ENCODE results near the gene NHP2. TPM values are rescaled to one million over a fixed set of nuclear protein-coding genes. Genes with fewer than 3 reads are reported as not detected.
A peak's percentile ranks its signal among the peaks of the same experiment; 100 is the strongest.

NHP2 gene
- total and polyA plus RNA-seq, 9 of the 15 experiments (the other 6 are each of a cell fraction or from before 2014, with no cell fraction given), result 52.8 to 622 (median 144) TPM

GRCh38 chr5:178113141-178113787 is 40.4 kb downstream of the NHP2 start, which contains the start of gene N4BP3 (continued):
- TF ChIP-seq POLR3A (IDR thresholded peaks at IDR 0.05; ENCODE audit: borderline replicate concordance, extremely low read depth, insufficient read depth, insufficient read length) (no peak), XRCC4 (IDR thresholded peaks at IDR 0.05; ENCODE audit: extremely low read depth, insufficient read depth, insufficient read length) (no peak), MTF1 (CRISPR knock-in tag; IDR thresholded peaks at IDR 0.05; ENCODE audit: borderline replicate concordance) (no peak), TEAD1 (CRISPR knock-in tag; IDR thresholded peaks at IDR 0.05) (peak in 1 of 2 experiments; percentile 63; a peak in 1 of 4 replicates), E2F3 (CRISPR knock-in tag; IDR thresholded peaks at IDR 0.05) (no peak), KLF1 (tag; IDR thresholded peaks at IDR 0.05) (peak; percentile 71; the same call in 1 of the 2 replicates), SLC30A9 (CRISPR knock-in tag; IDR thresholded peaks at IDR 0.05) (no peak), BRD4 (IDR thresholded peaks at IDR 0.05) (no peak), ZNF23 (CRISPR knock-in tag; IDR thresholded peaks at IDR 0.05) (no peak), CSDE1 (IDR thresholded peaks at IDR 0.05) (no peak), ATF2 (CRISPR knock-in tag; IDR thresholded peaks at IDR 0.05) (no peak), WHSC1 (IDR thresholded peaks at IDR 0.05; ENCODE audit: low read length) (no peak), HCFC1 (IDR thresholded peaks at IDR 0.05; ENCODE audit: low read depth, low read length) (peak; percentile 60), RAD21 (CRISPR knock-in tag; conservative IDR thresholded peaks at IDR 0.05 in 1 of 2, IDR thresholded peaks at IDR 0.05 in 1 of 2) (peak in 1 of 2 experiments; percentile 18; a peak in 2 of 4 replicates), TAF9B (IDR thresholded peaks at IDR 0.05; ENCODE audit: partially characterized antibody) (no peak), HDAC3 (IDR thresholded peaks at IDR 0.05; ENCODE audit: borderline replicate concordance, partially characterized antibody) (no peak), TFAM (CRISPR knock-in tag; conservative IDR thresholded peaks at IDR 0.05) (no peak), GMEB1 (CRISPR knock-in tag; IDR thresholded peaks at IDR 0.05) (peak; percentile 90), MBD1 (CRISPR knock-in tag; IDR thresholded peaks at IDR 0.05) (no peak)

Data from K562 (cell line).